Subcutaneous adipose tissue (tissue), 4 donors: ENCODE data around the gene IGFBP5. TPM values are rescaled to one million over a fixed set of nuclear protein-coding genes. Genes with fewer than 3 reads are reported as not detected.

Experiments
- total RNA-seq, 4 donors: library from RNA; depleted of rRNA; stranded (reverse); fragments of >200 nt; gene quantifications; one replicate each; pipeline ENCODE4 v1.1.0, GENCODE V29; 2016
- TF ChIP-seq, protein P1 (sequence below): fragments of 450-650 bp; IDR thresholded peaks from one replicate; pipeline ENCODE4 v1.5.1; 2016; ENCODE audit warnings: low read depth, mild to moderate bottlenecking, control low read depth, antibody characterized with exemption, moderate library complexity

Gene IGFBP5
- total RNA-seq, 4 donors from 2014 or later: 74.8 to 661 (median 512) TPM

DNA sequence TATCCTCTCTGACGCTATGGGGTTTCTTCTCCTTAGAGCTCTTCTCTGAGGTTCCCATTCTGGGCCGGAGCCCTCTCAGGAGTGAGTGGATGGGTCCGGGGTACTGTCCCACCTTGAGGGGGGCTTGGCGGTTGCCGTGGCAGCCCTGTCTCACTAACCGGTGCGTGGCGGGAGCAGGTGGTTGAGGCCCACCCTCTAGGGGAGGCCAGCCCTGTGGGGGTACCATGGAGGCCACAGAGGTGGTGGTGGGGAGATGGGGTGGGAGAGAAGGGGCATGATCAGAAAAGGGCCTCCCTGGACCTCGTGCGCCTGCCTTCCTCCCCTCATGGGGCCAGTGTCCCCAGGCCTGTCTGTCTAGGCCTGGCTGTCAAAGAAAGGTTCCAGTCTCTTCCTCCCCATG lies 22.3 kb downstream of the IGFBP5 start:
- TF ChIP-seq, protein P1, sequence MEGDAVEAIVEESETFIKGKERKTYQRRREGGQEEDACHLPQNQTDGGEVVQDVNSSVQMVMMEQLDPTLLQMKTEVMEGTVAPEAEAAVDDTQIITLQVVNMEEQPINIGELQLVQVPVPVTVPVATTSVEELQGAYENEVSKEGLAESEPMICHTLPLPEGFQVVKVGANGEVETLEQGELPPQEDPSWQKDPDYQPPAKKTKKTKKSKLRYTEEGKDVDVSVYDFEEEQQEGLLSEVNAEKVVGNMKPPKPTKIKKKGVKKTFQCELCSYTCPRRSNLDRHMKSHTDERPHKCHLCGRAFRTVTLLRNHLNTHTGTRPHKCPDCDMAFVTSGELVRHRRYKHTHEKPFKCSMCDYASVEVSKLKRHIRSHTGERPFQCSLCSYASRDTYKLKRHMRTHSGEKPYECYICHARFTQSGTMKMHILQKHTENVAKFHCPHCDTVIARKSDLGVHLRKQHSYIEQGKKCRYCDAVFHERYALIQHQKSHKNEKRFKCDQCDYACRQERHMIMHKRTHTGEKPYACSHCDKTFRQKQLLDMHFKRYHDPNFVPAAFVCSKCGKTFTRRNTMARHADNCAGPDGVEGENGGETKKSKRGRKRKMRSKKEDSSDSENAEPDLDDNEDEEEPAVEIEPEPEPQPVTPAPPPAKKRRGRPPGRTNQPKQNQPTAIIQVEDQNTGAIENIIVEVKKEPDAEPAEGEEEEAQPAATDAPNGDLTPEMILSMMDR: no peak

DNA sequence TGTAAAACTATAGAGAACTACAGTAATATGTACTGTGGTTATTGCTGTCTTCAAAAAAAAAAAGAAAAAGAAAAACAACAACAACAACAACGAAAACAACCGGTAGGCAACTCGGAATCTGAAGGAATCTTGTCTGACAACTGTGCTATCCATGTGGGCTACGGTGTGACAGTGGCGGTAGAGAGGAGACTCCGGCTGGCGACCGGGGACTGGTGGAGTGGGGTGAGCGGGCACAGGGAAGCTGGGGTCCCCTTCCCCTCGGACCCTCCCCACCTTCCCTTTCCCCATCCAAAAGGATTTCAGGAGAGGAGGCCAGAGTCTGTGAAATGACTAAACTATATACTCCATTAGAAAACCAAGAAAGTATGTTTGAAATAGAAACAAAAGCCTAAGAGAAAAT lies 22.9 kb downstream of the IGFBP5 start:
- TF ChIP-seq, protein P1: no peak

DNA sequence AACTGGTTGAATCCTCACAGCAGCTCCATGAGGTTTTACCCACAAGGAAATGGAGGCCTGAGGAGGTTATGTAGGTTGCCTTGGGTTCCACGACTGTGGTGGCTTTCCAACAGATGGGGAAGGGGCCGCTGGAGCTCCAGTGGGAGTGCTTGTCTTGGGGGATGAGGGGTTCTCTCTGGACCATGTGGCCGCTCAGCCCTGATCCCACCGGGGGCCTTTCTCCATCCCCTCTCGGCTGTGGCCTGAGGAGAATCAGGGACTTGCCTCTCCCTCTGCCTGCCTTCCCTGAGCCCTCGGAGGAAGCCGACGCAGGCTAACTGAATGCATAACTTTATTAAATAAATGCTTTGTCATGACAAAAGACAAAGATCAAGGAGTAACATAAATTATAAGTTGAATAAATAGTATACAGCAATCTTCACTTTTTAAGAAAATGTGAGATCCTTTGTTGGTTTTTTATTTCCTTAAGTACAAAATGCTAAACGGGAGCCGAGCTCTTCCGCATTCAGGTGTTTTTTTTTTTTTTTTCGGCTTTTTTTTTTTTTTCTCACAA lies 23.5 kb downstream of the IGFBP5 start:
- TF ChIP-seq, protein P1: no peak

DNA sequence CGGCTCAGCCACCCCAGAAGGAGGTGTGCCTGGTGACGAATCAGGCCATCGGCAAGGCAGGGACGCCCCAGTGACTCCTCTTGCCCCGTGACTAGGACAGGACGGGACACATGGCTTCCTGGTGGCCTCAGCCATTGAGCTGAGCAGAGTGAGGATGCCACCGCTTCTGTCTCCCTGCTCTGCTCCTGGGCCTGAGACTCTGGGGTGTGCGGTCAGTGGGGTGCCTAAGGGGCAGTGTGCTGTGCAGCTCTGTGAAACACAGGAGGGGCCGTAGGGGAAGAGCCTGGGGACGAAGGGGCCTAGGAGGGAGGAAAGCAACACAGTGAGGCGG lies 24.3 kb downstream of the IGFBP5 start:
- TF ChIP-seq, protein P1: no peak

DNA sequence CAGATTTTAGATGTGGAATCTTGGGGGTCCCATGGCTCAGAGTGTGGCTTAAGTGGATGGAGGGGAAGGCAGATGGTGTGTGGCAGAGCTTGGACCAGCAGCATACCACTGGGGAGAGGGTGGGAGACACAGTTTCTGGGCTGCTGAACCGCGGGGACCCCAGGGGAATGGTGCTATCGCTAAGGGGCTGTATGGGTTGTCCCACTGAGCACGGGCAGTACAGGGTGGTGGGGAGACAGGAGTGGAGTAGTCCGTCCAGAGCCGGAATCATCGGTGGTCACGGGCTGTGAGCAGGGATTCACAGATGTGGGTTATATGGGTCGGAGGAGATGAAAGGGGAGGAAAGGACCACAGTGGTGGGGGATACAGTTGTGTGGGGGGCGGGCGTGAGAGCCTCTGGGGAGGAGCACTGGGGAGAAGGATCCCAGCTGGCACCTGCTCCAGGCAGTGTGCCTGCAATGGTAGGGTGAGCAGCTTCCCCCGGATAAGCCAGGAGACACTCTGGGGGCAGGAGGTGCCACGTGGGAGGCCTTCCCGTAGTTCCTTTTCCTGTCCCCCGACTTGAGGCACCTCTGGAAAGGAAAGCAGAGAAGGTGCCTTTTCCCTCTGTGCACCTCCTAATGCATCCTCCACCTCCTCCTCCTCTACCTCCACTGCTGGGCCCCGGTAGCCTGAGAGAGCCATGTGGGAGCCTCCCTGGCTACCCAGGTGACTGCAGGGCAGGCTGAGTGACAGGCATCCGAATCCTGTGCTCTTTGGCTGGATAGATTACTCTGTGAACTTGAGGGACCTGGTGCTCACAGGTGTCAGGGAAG lies 24.9 kb downstream of the IGFBP5 start:
- TF ChIP-seq, protein P1: no peak

DNA sequence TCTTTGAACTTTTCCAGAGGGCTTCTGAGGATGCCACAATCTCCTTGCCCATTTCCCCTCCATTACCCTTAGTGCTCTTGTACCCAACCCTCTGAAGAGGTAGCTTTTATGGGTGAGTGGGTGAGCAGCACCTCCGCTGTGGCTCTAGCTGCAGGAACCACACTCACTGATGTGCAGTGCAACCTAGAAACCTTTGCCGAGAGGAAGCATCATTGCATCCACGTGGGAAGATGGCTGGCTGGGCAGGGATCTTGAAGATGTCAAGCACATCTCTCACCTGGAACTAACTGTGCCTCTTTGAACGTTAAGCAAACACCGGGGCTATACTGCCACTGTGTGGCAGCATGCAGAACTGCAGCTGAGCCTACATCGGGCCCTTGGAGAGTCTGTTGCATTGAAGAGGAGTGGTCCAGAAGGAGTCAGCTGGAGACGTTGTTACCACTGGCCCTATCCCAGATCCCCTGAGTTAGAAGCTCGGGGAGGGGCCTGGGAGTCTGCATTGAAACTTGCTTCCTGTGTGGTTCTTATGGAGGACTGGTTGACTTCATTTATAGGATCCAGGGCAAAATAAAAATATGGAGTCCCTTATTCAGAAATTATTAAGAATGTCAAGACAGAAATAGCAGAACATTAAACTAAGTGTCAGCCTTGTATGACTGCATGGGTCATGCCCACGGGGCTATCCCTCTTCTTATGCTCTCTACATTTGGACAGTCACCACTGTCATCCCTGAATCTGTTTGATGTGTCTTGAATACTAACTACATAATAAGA lies 28.7 kb downstream of the IGFBP5 start:
- TF ChIP-seq, protein P1: no peak

DNA sequence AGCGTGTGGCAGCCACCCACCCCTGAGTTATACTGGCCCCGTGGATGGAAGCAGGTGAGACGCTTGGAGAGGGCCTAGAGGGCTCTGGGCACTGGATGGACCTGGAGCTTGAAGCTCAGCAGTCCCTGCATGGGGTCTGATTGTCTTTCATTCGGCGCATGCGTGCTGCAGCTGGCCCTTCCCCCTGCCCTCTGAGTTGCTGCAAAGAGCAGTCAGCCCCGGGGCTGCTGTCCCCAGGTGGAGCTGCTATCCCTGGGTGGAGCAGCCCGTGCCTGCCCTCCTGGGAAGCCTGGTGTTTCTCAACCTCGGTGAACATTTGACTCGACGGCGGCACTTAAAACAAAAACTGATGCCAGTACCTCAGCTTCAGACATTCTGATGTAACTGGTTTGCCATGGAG lies 29.6 kb downstream of the IGFBP5 start:
- TF ChIP-seq, protein P1: no peak
